ENCODE data around the gene GJD2. TPM values are rescaled to one million over a fixed set of nuclear protein-coding genes. Genes with fewer than 3 reads are reported as not detected.

The GJD2 gene
- polyA plus RNA-seq, 1 of the 3 experiments (the other 2 are of a cell fraction): not detected

DNA sequence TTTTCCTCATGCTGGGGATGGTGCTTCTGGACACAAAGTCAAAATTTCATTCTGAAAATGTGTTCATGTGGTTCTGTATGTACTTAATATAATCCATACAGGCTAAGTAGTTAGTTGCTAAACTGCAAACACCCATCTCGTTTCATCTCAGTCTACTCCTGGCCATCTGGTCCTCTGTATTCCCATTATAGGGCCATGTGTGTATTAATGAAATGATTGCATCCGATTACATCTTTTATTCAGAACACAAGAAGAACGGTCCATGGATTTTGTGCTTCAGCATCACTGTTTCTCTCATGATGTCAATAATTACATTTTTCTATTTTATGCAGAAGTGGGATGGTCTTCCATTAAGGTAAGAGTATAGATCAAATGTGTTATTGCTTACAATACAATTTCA, 6.1 kb upstream of the GJD2 start:
- Histone ChIP-seq H3K27me3 (ENCODE audit: insufficient read depth) (peaks cover 8% of the 10 kb centered on the region), H3K4me2 (no peak overlapping the region), H3K9ac (no peak overlapping the region), H2AFZ (ENCODE audit: low read depth) (no peak overlapping the region), H3K36me3 (replicated peaks in 1 of 2; ENCODE audit: control insufficient read depth in 1 of 2, insufficient read depth in 2 of 2, low read length in 1 of 2) (no peaks in the 10 kb centered on the region), H4K20me1 (ENCODE audit: insufficient read depth) (no peaks in the 10 kb centered on the region), H3K4me1 (ENCODE audit: control insufficient read depth in 1 of 2, insufficient read depth in 2 of 2, low read depth in 1 of 2, low read length in 1 of 2) (peaks cover 0 to 5% of the 10 kb centered on the region in 2 experiments; a peak in 1 of 4 replicates), H3K9me2 (no peaks in the 10 kb centered on the region), H3F3A (replicated peaks; ENCODE audit: insufficient read depth) (no peaks in the 10 kb centered on the region), H3K4me3 (ENCODE audit: low read depth in 2 of 2, low read length in 1 of 2) (no peak overlapping the region), H3K27ac (ENCODE audit: low read depth in 2 of 2, low read length in 1 of 2) (no peak overlapping the region; a peak in 1 of 4 replicates), H3K9me3 (no peaks in the 10 kb centered on the region), H3K79me2 (ENCODE audit: insufficient read depth) (no peaks in the 10 kb centered on the region)
- peak; percentile 78 for DNase-seq
- 2% methylated on average over 3 of the region's 3 CpGs for WGBS (ENCODE audit: low lambda C conversion rate)
- ChIA-PET POLR2A (no interaction called here), CTCF (interaction anchor here (0.6 to 1.0 kb wide), 2 partner anchors 31 to 165 kb away, joined by 3 read pairs; no protein-coding TSS in a partner anchor)
- TF ChIP-seq, protein P1, sequence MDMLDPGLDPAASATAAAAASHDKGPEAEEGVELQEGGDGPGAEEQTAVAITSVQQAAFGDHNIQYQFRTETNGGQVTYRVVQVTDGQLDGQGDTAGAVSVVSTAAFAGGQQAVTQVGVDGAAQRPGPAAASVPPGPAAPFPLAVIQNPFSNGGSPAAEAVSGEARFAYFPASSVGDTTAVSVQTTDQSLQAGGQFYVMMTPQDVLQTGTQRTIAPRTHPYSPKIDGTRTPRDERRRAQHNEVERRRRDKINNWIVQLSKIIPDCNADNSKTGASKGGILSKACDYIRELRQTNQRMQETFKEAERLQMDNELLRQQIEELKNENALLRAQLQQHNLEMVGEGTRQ (IDR thresholded peaks at IDR 0.05; ENCODE audit: borderline replicate concordance, low read depth, low read length): no peak
- TF ChIP-seq TCF12 (IDR thresholded peaks at IDR 0.05): peak; percentile 54
- no peak for TF ChIP-seq GABPA (IDR thresholded peaks at IDR 0.05; ENCODE audit: low read depth)
- TF ChIP-seq RAD21 (IDR thresholded peaks at IDR 0.05; ENCODE audit: low read length): peak; percentile 23; the same call in 1 of the 2 replicates
- TF ChIP-seq RCOR1 (IDR thresholded peaks at IDR 0.05; ENCODE audit: low read length): peak; percentile 98
- 0 out of 2 replicates have a peak, but pooled peaks have one; percentile 39 for TF ChIP-seq POLR2AphosphoS5 (IDR thresholded peaks at IDR 0.05; ENCODE audit: low read depth, low read length)
- TF ChIP-seq, protein P2, sequence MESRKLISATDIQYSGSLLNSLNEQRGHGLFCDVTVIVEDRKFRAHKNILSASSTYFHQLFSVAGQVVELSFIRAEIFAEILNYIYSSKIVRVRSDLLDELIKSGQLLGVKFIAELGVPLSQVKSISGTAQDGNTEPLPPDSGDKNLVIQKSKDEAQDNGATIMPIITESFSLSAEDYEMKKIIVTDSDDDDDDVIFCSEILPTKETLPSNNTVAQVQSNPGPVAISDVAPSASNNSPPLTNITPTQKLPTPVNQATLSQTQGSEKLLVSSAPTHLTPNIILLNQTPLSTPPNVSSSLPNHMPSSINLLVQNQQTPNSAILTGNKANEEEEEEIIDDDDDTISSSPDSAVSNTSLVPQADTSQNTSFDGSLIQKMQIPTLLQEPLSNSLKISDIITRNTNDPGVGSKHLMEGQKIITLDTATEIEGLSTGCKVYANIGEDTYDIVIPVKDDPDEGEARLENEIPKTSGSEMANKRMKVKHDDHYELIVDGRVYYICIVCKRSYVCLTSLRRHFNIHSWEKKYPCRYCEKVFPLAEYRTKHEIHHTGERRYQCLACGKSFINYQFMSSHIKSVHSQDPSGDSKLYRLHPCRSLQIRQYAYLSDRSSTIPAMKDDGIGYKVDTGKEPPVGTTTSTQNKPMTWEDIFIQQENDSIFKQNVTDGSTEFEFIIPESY (IDR thresholded peaks at IDR 0.05; ENCODE audit: borderline replicate concordance, low read depth): no peak
- TF ChIP-seq RXRA (IDR thresholded peaks at IDR 0.05; ENCODE audit: borderline replicate concordance, low read depth): no peak
- peak; percentile 94 for TF ChIP-seq GATA2 (CRISPR knock-in tag; IDR thresholded peaks at IDR 0.05)
- TF ChIP-seq EZH2phosphoT487 (IDR thresholded peaks at IDR 0.05; ENCODE audit: borderline replicate concordance, low read depth): no peak
- peak; percentile 83 for TF ChIP-seq CHD2 (IDR thresholded peaks at IDR 0.05; ENCODE audit: low read length, partially characterized antibody)
- TF ChIP-seq FOXJ3 (CRISPR knock-in tag; IDR thresholded peaks at IDR 0.05): peak; percentile 85
- TF ChIP-seq MXI1 (IDR thresholded peaks at IDR 0.05; ENCODE audit: low read depth, low read length): peak; percentile 46; the same call in 1 of the 2 replicates
- TF ChIP-seq EP300 (IDR thresholded peaks at IDR 0.05; ENCODE audit: borderline replicate concordance in 1 of 2, low read depth in 1 of 2, low read length in 1 of 2): peak in 1 of 2 experiments; percentile 92; a peak in 2 of 4 replicates
- TF ChIP-seq, protein P3, sequence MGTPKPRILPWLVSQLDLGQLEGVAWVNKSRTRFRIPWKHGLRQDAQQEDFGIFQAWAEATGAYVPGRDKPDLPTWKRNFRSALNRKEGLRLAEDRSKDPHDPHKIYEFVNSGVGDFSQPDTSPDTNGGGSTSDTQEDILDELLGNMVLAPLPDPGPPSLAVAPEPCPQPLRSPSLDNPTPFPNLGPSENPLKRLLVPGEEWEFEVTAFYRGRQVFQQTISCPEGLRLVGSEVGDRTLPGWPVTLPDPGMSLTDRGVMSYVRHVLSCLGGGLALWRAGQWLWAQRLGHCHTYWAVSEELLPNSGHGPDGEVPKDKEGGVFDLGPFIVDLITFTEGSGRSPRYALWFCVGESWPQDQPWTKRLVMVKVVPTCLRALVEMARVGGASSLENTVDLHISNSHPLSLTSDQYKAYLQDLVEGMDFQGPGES (IDR thresholded peaks at IDR 0.05; ENCODE audit: low read depth, low read length): no peak
- no peak for TF ChIP-seq TAF1 (IDR thresholded peaks at IDR 0.05; ENCODE audit: borderline replicate concordance, low read depth, low read length)
